Measurements from ENCODE around the gene DSTYK.

DSTYK gene

GRCh38 chr1:205211169-205211838 lies at the start of gene DSTYK:
DSTYK (minus strand) TSS chr1:205211702; CDS start chr1:205211535, 167 bp downstream.
- DNase-seq (ENCODE audit: low read depth in 2 of 3, low spot score in 2 of 3), result peak; percentile 79 to 85 (median 84)

- no peak for DNase-seq (ENCODE audit: low read depth in 2 of 3, low spot score in 2 of 3)
Measured at GRCh38 chr1:205259998-205260397, 48.5 kb upstream of the DSTYK start.

GRCh38 chr1:205259324-205259832 lies 47.9 kb upstream of the DSTYK start:
- no peak for DNase-seq (ENCODE audit: low read depth in 2 of 3, low spot score in 2 of 3)

GRCh38 chr1:205258719-205259118 lies 47.2 kb upstream of the DSTYK start:
- no peak for DNase-seq (ENCODE audit: low read depth in 2 of 3, low spot score in 2 of 3)

- DNase-seq (ENCODE audit: low read depth in 2 of 3, low spot score in 2 of 3), result no peak
Measured at GRCh38 chr1:205258261-205258691, 46.8 kb upstream of the DSTYK start.

GRCh38 chr1:205257735-205258134 lies 46.2 kb upstream of the DSTYK start:
- no peak for DNase-seq (ENCODE audit: low read depth in 2 of 3, low spot score in 2 of 3)

- DNase-seq (ENCODE audit: low read depth in 2 of 3, low spot score in 2 of 3), result no peak
Measured at GRCh38 chr1:205256951-205257625, 45.6 kb upstream of the DSTYK start.

- DNase-seq (ENCODE audit: low read depth in 2 of 3, low spot score in 2 of 3), result peak; percentile 66 to 87 (median 85)
Measured at GRCh38 chr1:205255941-205256780, 44.7 kb upstream of the DSTYK start.

- DNase-seq (ENCODE audit: low read depth in 2 of 3, low spot score in 2 of 3), result no peak
Measured at GRCh38 chr1:205251576-205251975, 40.1 kb upstream of the DSTYK start.

- DNase-seq (ENCODE audit: low read depth in 2 of 3, low spot score in 2 of 3), result no peak
Measured at GRCh38 chr1:205250699-205251098, 39.2 kb upstream of the DSTYK start.

GRCh38 chr1:205249651-205250050 lies 38.1 kb upstream of the DSTYK start:
- no peak for DNase-seq (ENCODE audit: low read depth in 2 of 3, low spot score in 2 of 3)

GRCh38 chr1:205248793-205249601 lies 37.5 kb upstream of the DSTYK start:
- no peak for DNase-seq (ENCODE audit: low read depth in 2 of 3, low spot score in 2 of 3)

GRCh38 chr1:205247130-205247921 lies 35.8 kb upstream of the DSTYK start:
- no peak for DNase-seq (ENCODE audit: low read depth in 2 of 3, low spot score in 2 of 3)

- DNase-seq (ENCODE audit: low read depth in 2 of 3, low spot score in 2 of 3), result no peak
Measured at GRCh38 chr1:205246351-205247119, 35.0 kb upstream of the DSTYK start.

- no peak for DNase-seq (ENCODE audit: low read depth in 2 of 3, low spot score in 2 of 3)
Measured at GRCh38 chr1:205245096-205245495, 33.6 kb upstream of the DSTYK start.

- DNase-seq (ENCODE audit: low read depth in 2 of 3, low spot score in 2 of 3), result no peak
Measured at GRCh38 chr1:205244384-205244783, 32.9 kb upstream of the DSTYK start.

GRCh38 chr1:205243350-205244191 lies 32.1 kb upstream of the DSTYK start:
- no peak for DNase-seq (ENCODE audit: low read depth in 2 of 3, low spot score in 2 of 3)

GRCh38 chr1:205241366-205242030 lies 30.0 kb upstream of the DSTYK start:
- DNase-seq (ENCODE audit: low read depth in 2 of 3, low spot score in 2 of 3), result no peak
